NCI-H2227 treated with DMSO at 0.1 percent for 48 hours (cell line): Measurements from ENCODE around the gene ARHGEF4.

Source experiments
- DNase-seq: peaks from one replicate; lab custom pipeline; 2025; lab: John Stamatoyannopoulos, UW

ARHGEF4 gene

DNA sequence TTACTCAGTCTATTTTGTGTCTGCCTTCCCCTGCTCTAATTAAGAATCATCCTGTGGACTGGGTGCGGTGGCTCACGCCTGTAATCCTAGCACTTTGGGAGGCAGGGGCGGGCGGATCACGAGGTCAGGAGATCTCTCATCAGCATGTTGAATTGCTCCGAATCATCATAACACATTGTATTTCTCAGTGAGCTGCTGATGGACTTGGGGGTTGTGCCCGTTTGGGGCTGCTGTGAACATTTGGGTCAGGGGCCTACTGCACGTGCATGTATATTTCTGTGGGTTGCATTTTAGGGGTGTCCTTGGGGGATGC is 84.4 kb downstream of the ARHGEF4 start:
- no peak for DNase-seq

DNA sequence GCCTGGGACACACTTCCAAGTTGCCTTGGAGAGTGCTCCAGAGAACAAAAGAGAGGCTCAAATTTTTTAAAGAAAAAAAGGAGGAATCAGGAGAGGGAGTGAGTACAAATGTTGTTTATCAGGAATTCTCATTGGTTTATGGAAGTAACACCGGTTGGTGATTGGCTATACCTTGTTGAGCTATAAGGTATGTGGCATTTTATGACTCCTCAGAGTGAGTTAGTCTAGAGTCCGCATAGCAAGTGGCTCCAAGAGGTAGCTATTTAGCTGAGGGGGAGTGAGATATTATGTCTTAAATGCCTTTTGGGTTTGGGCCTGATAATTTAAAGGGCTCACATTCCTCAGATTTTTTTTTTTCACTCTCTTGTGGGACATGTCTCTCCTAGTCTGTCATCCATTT is 85.7 kb downstream of the ARHGEF4 start:
- DNase-seq, result no peak

DNA sequence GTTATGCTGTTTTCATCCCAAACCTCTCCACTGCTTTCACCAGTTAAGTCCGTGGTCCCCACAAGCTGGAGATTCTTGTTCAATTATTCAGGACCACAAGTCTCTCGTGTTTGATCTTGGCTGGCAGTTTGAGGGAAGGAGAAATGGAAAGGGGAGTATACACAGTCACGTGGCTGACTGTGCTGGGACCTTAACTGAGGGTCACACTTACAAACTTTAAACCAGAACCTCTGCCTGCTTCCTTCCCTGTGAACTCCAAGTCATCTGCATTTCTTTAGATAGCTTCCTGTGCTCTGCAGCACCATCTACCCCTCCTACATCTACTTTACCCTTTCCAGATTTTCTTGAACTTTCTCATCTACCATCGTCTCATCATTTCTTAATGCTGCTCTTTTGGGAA is 91.7 kb downstream of the ARHGEF4 start:
- no peak for DNase-seq

DNA sequence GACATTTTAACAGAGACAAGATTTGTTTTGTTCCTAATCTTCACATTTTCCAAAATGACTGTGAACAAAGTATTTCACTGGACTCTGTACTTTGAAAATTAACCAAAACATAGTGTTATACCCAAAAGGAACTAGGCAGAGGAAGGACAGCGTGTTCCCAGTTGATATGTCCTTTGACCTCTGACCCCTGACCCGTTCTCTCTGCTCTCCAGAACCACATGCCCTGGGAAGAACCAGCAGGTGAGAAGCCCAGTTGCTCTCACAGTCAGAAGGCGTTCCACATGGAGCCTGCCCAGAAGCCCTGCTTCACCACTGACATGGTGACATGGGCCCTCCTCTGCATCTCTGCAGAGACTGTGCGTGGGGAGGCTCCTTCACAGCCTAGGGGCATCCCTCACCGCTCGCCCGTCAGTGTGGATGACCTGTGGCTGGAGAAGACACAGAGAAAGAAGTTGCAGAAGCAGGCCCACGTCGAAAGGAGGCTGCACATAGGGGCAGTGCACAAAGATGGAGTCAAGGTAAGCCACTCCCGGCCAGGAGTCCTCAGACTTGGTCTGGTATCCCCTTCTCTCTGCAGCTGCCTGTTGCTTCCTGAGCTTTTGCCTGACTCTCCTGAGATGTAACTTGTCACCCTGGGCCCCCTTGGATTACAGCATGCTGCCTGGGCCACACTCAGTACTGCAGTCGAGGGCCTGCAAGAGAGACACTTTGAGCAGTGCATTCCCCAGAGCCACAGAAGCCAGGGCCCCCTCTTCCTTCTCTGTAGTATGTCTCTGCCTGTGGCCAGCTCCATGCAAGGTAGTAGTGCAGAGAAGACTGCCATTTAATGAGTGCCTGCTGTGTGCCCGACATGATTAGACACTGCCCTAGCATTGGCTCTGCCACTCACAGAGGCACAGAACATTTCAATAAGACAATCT is 94.3 kb downstream of the ARHGEF4 start:
- DNase-seq, result no peak

DNA sequence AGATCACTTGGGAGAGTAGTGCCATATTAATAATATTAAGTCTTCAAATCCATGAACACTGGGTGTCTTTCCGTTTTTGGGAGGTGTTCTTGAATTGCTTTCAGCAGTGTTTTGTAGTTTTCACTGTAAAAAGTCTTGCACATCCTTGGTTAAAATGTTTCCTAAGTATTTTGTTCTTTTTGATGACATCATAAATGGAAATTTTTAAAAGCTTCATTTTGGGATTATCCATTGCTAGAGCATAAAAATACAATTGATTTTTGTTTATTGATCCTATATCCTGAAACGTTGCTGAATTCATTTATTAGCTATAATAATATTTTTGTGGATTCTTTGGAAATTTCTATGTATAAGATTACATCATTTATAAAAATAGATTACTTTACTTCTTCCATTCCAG is 96.8 kb downstream of the ARHGEF4 start:
- no peak for DNase-seq

DNA sequence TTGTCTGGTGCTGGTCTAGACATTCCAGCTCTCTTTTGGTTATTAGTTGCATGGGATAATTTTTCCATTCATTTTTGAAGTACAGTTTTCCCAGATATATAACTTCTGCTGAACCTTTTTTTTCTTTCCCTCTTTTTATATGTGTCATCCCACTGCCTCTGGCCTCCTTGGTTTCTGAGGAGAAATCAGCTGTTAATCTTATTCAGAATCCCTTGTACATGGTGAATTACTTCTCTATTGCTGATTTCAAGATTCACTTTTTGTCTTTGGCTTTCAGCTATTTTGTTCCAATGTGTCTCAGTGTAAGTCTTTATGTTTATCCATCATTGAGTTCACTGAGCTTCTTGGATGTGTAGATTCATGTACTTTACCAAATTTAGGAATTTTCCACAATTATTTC is 99.7 kb downstream of the ARHGEF4 start:
- DNase-seq, result no peak

DNA sequence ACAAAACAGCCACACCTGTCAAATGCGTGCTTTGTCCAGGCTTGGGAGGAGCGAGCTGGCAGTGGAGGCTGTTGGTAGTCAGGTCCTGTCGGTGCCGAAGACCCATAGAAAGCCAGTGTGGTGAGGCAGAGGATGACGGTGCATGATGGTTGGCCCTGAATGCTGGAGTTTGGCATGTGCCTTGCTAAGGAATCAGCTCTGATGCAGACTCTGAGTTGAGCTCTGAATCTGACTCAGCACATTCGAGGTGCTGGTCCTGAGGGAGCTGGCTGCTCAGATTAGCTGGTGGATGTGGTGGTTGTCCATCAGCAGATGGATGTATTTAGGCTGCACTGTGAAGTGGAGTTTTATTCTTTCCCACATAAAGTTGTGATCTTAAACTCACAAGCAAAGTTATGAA is 111.3 kb downstream of the ARHGEF4 start:
- DNase-seq, result no peak

DNA sequence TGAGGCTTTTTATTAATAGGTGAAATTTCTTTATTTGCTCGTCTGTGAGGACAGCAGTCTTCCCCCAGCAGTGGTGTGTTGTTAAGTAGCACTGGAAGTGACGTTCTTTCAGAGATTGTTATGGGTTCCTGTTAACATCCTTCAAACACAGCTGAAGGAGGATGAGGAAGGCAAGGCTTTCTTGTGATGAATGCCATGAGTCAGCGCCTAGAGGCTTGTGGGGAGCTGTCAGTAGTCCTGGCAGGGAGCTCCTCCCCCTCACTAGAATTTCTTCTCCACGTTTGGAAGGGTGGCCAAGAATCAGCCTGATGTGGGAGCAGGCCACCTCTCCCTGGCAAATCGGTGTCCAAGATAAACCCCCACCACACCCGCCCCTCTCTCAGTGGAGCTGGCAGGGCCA is 113.2 kb downstream of the ARHGEF4 start:
- no peak for DNase-seq

DNA sequence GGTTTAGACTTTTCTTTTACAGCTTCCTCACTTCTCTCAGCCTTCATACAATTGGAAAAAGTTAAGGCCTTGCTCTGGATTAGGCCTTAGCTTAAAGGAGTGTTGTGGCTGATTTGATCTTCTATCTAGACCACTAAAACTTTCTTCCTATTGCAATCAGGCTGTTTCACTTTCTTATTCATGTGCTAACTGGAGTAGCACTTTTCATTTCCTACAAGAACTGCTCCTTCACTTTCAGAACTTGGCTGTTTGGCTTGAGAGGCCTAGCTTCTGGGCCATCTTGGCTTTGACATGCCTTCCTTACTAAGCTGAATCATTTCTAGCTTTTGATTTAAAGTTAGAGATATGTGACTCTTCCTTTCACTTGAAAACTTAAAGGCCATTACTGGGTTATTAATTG is 114.3 kb downstream of the ARHGEF4 start:
- no peak for DNase-seq

DNA sequence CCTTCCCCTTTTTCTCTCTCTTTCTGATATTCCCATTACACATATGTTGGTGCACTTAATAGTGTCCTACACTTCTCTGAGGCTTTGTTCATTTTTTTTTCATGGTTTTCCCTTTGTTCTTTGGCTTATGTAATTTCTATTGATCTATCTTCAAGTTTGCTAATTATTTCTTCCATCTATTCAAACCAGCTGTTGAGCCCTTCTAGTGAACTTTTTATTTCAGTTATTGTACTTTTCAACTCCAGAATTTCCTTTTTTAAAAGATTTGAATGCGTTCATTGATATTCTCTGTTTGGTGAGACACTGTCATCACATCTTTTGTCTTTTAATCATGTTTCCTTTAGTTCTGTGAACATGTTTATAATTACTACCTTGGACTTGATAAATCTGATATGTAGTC is 118.2 kb downstream of the ARHGEF4 start:
- DNase-seq, result no peak

DNA sequence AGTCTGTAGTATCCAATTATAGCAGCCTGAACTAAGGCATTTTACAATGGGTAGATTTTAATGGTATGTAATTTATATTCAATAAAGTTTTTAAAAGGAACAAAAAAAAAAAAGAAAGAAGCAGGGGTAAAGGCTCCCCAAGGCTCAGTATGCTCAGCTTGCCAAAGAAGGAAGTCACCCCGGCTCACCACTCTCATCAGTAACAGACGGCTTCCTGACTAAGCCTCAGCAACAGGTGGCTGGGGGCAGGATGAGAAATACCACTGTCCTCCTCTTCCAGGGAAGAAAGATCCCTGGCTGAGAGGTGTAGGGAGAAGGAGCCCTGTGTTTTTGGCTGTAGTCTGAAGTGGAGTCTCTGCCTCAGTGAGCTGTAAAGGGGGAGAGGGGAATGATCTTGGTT is 121.2 kb downstream of the ARHGEF4 start:
- no peak for DNase-seq

DNA sequence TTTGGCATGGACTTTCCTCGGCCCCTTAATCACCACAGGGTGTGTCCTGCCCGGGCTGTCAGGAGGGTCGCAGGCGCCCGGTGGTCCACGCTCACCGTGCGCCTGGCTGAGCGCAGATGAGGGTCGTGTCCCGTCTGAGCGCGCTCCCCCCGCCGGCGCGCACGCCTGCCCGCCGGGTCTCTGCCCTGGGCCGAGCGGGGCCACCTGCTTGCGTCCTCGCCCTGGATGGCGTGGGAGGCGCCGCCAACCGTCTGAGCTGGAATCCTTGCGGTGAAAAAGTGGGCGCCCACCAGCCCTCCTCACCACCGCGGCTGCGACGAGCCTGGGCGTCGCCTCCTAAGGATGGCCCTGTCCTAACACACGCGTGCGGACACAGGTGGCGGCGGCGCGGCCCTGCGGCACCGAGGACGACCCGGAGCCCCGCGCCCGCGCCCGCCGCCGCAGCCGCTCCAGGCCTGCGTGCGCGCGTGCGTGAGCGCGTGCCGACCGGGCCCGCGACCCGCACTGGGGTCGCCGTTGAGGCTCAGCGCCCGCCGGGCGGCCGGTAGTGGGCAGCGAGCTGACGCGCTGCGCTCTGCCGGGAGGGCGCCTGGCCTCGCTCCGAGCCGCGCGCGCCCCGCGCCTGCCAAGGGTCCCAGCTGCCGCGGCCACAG is 126.6 kb downstream of the ARHGEF4 start:
- no peak for DNase-seq

DNA sequence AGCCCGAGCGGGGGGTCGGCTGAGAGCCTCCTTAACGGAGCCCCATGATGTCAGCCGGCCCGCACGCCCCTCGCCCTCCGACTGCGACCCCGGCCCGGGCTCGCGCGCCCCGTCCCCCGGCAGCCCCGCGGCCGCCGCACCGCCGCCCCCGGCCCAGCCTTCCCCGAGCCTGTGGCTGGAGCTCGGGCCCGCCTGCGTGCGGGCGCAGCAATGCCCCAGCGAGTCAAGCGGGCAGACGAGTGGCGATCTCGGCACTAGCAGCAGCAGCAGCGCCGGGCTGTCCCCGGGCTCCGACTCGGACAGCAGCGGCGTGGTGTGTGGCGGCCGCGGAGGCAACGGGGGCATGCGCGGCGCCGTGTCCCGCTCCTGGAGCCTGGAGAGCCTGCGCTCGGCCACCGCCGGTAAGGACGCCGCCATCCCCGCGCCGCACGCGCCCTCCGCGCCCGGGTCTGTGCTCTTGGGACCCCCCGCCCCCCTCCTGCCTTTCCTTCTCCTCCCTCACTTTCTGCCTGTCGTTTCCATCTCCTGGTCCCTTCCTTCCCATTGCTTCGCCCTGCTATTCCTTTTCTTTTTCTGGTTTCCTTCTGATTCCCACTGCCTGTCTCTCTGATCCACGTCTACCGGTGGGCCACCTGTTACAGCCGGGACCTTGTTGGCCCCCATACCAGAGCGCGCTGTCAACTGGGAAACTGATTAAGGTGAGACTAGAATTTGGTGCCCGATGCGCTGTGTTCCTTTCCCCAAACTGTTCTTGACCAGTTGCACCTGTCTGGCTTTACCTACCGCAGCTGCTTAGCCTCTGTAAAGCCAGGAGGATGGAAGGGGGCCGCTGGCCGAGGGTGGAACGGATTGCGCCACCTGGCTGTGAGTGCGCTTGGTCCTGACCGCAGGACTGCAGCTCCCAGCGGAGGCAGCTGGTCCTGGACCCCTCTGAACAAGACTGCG is 127.4 kb downstream of the ARHGEF4 start:
- DNase-seq, result peak; percentile 26

DNA sequence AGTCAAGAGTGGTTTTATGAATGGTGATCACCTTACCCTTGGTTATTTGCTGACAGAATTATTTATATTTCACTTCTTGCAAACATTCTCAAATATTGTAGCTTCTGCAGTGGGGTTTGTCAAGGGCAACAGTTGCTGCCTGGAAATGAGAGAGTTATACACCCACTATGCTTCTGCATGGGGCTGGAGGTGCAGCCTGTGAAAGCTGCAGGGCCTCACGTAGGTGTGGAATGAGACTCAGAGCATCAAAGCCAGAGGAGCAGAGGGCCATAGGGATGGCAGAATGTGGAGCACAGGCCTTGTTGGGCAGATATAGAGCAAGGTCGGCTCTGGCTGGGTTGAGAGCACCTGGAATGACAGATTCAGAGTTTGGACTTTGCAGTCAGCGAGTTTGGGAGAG is 128.2 kb downstream of the ARHGEF4 start:
- no peak for DNase-seq

DNA sequence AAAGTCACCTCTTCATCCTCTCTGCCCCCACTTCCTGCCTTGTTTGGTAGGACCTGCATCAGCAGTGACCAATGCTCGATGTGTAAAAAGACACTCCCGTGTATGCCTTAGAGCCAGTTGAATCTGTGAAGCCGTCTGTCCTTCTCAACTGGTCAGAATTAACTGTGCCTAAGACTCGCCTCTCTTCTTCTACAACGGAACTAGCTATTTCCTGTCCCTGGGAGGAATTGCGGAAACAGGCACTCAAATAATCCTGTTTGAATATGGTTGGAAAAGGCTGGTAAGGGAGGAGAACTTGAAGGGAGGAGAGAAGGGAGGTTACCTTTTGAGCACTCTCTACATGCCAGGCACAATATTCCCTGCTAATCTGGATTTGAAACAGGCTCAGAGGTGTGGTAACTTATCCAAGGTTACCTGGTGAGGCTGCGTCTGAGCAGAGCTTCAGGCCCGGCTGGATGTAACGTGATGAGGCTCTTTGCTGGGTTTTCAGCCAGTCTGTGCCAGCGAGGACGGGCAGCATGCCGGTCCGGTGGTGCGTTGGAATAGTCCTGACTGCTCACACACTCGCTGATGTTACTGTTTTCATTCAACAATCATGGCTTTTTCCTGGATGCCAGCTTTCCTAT is 129.5 kb downstream of the ARHGEF4 start:
- no peak for DNase-seq

DNA sequence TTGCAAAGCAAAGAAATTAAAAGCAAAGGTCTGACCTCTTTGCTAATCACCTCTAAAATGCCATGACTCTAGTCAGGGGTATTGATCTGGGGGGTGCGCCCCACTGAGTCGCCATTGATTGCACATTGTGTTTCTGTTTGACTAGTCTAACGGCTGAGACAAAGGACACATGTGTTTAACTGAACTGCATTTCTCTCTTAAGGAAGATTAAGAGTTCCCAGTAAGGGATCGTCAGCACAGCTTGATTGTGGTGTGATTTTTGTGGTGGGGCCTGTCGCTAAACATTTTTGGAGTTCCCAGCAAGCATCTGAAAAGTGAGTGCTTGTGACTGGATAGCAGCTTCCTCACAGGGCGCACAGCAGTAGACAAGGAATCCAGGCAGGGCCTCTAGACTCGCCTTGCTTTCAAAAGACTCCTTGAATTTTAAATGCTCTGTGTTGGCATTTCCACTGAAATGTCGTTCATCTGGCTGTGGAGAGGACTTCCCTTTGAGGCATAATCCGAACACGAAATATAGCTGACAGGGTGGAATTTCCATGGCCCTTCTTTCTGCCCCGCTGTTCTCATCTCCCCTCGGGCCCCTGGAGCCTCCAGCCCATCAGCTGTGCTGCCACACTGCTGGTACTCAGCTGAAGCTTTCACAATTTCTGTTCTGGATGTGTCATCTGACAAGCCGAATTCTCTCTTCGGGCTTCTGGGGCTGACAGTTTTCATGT is 130.2 kb downstream of the ARHGEF4 start:
- DNase-seq, result no peak

DNA sequence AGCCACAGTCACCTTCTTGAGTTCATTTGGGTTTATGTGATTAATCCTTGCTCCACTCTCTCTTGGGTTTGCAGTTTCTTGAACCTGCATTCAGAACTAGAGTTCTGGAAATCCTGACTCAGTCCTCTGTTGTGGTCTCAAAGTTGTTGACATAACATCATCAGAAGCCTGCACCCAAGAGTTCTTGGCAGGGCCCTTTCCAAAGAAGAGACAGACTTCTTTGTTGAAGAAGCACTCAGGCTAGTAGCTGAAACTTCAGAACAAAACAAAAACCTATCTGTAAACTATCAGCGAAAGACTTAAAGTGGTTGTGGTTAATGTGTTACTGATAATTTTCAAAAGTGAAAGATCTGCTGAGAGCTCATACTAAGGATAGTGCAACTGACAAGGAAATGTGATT is 135.7 kb downstream of the ARHGEF4 start:
- no peak for DNase-seq

DNA sequence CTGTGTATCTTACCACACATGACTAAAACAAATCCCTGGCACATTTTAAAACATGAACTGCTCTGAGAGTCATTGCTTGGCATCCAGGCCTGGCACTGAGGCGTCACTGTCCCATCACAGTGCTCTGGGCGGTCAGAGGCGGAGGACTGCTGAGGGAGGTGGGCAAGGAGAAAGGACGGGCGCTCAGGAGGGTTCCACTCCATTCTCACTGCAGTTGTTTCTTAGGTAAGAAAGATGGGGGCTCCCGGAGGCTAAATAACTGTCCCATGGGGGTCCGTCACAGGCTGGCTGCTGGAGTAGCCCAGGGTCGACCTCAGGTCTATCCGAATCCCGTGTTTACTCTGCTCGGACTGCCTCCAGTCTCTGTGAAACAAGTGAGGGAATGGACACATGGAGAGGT is 139.0 kb downstream of the ARHGEF4 start:
- DNase-seq, result no peak

DNA sequence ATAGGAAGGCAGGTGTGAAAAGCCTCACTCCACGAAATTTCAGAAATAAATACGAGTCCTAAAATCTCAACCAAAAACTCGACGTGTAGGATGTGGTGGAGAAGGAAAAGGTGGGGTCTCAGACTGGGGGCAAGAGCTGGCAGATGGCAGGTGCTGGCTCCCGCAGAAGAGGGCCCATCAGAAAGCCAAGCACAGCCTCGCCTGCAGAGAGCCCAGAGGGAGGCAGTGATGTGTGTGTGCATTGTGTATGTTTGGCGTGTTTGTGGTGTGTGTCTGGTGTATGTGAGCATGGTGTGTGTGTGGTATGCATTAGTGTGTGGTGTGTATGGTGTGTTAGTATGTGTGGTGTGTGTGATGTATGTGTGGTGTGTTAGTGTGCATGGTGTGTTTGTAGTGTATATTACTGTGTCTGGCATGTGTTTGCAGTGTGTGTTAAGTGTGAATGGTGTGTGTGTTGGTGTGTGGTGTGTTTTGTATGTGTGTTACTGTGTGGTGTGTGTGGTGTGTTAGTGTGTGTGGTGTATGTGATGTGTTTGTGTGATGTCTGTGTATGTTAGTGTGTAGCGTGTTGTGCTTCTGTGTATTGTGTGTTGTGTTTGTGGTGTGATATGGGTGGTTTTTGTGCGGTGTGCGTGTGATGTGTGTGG is 140.0 kb downstream of the ARHGEF4 start:
- DNase-seq, result no peak

DNA sequence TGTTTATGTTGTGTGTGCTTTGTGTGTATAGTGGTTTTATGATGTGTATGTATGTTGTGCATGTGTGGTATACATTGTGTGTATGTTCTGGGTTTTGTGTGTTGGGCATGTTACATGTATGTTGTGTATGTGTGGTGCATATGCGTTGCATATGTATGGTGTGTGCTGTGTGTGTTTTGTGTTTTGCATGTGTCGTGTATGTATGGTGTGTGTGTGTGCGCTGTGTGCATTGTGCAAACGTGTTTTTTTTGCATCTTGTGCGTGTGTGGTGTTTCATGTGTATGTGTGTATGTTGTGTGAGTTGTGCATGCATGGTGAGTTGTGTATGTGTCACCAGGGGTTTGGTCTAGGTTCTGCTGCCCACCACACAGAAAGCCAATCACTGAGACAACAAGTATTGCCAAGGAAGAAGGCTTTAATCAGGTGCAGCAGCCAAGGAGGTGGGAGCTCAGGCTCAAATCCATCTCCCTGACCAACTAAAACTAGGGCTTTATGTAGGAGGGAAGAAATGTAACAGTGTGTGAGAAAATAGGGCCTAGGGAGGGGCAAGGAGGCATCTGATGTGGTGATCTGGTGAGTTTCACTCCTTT is 140.8 kb downstream of the ARHGEF4 start:
- no peak for DNase-seq

DNA sequence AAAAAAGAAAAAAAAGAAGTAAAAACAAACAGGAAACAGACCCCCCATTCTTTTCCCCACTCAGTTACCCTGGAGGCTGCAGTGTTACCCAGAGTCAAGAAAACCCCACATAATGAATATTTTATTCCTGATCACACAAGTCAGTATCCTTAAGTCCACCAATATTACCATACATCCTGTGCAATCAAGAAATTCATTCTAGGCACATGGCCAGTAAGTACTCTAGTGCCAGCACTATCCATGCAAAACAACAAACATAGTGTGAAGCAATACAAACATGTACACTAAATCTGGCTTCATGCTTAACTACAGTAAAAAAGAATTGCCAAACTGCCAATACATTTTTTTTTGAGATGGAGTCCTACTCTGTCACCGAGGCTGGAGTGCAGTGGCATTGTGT is 145.0 kb downstream of the ARHGEF4 start:
- no peak for DNase-seq
